NCI-H1048 (cell line): ENCODE results near the gene MRTFA.
"Not testable (repeated sequence)": the region's sequence is repeated elsewhere in the genome, so short reads cannot be mapped to it uniquely, and the experiment has no call there.

Experiments
- DNase-seq: peaks from one replicate; lab custom pipeline; 2025; lab: John Stamatoyannopoulos, UW

The MRTFA gene

GRCh38 chr22:40521046-40521445 is 115.5 kb downstream of the MRTFA start:
- DNase-seq: no peak

GRCh38 chr22:40520562-40520961 is 116.0 kb downstream of the MRTFA start:
- DNase-seq: no peak

- no peak for DNase-seq
Measured at GRCh38 chr22:40519948-40520331, 116.6 kb downstream of the MRTFA start.

- DNase-seq: no peak
Measured at GRCh38 chr22:40519284-40519947, 117.1 kb downstream of the MRTFA start.

- no peak for DNase-seq
Measured at GRCh38 chr22:40518840-40519239, 117.7 kb downstream of the MRTFA start.

GRCh38 chr22:40517631-40518030 is 118.9 kb downstream of the MRTFA start:
- DNase-seq: no peak

- no peak for DNase-seq
Measured at GRCh38 chr22:40516416-40516815, 120.1 kb downstream of the MRTFA start.

GRCh38 chr22:40512426-40513136 is 123.9 kb downstream of the MRTFA start:
- DNase-seq: no peak

GRCh38 chr22:40511604-40512003 is 124.9 kb downstream of the MRTFA start:
- no peak for DNase-seq

- DNase-seq: no peak
Measured at GRCh38 chr22:40510631-40511364, 125.7 kb downstream of the MRTFA start.

GRCh38 chr22:40509401-40510134 is 127.0 kb downstream of the MRTFA start:
- no peak for DNase-seq

- not testable (repeated sequence) for DNase-seq
Measured at GRCh38 chr22:40508046-40508445, 128.5 kb downstream of the MRTFA start.

GRCh38 chr22:40507491-40507890 is 129.0 kb downstream of the MRTFA start:
- no peak for DNase-seq

- no peak for DNase-seq
Measured at GRCh38 chr22:40506762-40507161, 129.8 kb downstream of the MRTFA start.

GRCh38 chr22:40504285-40505249 is 132.0 kb downstream of the MRTFA start:
- DNase-seq: no peak

- no peak for DNase-seq
Measured at GRCh38 chr22:40502919-40503318, 133.6 kb downstream of the MRTFA start.

- DNase-seq: not testable (repeated sequence)
Measured at GRCh38 chr22:40500465-40500786, 136.1 kb downstream of the MRTFA start.

GRCh38 chr22:40499209-40499623 is 137.3 kb downstream of the MRTFA start:
- DNase-seq: no peak

GRCh38 chr22:40498420-40499208 is 137.9 kb downstream of the MRTFA start:
- DNase-seq: no peak

GRCh38 chr22:40493441-40493840 is 143.1 kb downstream of the MRTFA start:
- DNase-seq: no peak
